GM18498 (cell line): ENCODE results near the gene ACACB.

ENCODE experiments used
- ATAC-seq: cut with Tn5 transposase; IDR thresholded peaks from one replicate; pipeline ENCODE4 v1.9.1; 2021; ENCODE audit warnings: mild to moderate bottlenecking, moderate library complexity; ENCODE audit not compliant: unreplicated experiment

The ACACB gene

GRCh38 chr12:109274381-109274780, 158.0 kb downstream of the ACACB start:
- no peak for ATAC-seq

- no peak for ATAC-seq
Observed at GRCh38 chr12:109275173-109275572, 158.8 kb downstream of the ACACB start.

- ATAC-seq: no peak
Observed at GRCh38 chr12:109276160-109276559, 159.8 kb downstream of the ACACB start.

- no peak for ATAC-seq
Observed at GRCh38 chr12:109277255-109277898, 161.0 kb downstream of the ACACB start.

- no peak for ATAC-seq
Observed at GRCh38 chr12:109277899-109278762, 161.7 kb downstream of the ACACB start.

GRCh38 chr12:109278912-109279311, 162.5 kb downstream of the ACACB start:
- ATAC-seq: no peak

- ATAC-seq: no peak
Observed at GRCh38 chr12:109279525-109279924, 163.1 kb downstream of the ACACB start.

GRCh38 chr12:109281452-109281851, 165.1 kb downstream of the ACACB start:
- ATAC-seq: no peak

GRCh38 chr12:109284392-109284791, 168.0 kb downstream of the ACACB start:
- no peak for ATAC-seq

- no peak for ATAC-seq
Observed at GRCh38 chr12:109286252-109286651, 169.9 kb downstream of the ACACB start.

- ATAC-seq: no peak
Observed at GRCh38 chr12:109286652-109287051, 170.3 kb downstream of the ACACB start.

GRCh38 chr12:109287181-109287580, 170.8 kb downstream of the ACACB start:
- ATAC-seq: no peak

- ATAC-seq: no peak
Observed at GRCh38 chr12:109287811-109288469, 171.6 kb downstream of the ACACB start.

GRCh38 chr12:109288571-109288970, 172.2 kb downstream of the ACACB start:
- no peak for ATAC-seq

GRCh38 chr12:109289004-109289403, 172.6 kb downstream of the ACACB start:
- ATAC-seq: no peak

- ATAC-seq: no peak
Observed at GRCh38 chr12:109289551-109289950, 173.2 kb downstream of the ACACB start.

GRCh38 chr12:109290061-109290460, 173.7 kb downstream of the ACACB start:
- ATAC-seq: no peak

GRCh38 chr12:109291117-109291516, 174.7 kb downstream of the ACACB start:
- ATAC-seq: no peak

- no peak for ATAC-seq
Observed at GRCh38 chr12:109291521-109292341, 175.3 kb downstream of the ACACB start.

GRCh38 chr12:109292342-109292711, 175.9 kb downstream of the ACACB start:
- no peak for ATAC-seq

- no peak for ATAC-seq
Observed at GRCh38 chr12:109293106-109293505, 176.7 kb downstream of the ACACB start.
